ENCODE measurements around the gene KLHL8.
"Not testable (repeated sequence)": the region's sequence is repeated elsewhere in the genome, so short reads cannot be mapped to it uniquely, and the experiment has no call there.

The KLHL8 gene

GRCh38 chr4:87227751-87228151, 7.3 kb upstream of the KLHL8 start:
- DNase-seq = no peak

DNA sequence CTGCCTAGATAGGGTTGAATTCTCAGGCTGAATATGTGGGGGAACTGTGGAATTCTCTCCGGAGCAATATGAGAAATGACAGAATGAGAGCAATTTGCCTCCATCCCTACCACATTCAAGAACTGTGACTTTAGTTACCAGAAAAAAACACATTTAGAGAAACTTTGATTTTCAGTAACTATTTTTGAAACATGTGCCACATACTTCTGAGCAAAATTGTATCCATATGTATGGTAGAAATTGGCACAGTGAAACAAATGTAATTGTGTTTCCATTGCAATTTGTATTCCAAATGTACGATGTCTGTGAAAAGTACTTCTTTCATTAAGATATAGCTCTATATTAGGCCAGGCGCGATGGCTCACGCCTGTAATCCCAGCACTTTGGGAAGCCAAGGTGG, 5.5 kb upstream of the KLHL8 start:
- no peak for DNase-seq

- DNase-seq = no peak
These were observed 3.9 kb upstream of the KLHL8 start for GRCh38 chr4:87224141-87224923.

- DNase-seq = no peak
These were observed 755 bp downstream of the KLHL8 start for GRCh38 chr4:87219632-87220093.

DNA sequence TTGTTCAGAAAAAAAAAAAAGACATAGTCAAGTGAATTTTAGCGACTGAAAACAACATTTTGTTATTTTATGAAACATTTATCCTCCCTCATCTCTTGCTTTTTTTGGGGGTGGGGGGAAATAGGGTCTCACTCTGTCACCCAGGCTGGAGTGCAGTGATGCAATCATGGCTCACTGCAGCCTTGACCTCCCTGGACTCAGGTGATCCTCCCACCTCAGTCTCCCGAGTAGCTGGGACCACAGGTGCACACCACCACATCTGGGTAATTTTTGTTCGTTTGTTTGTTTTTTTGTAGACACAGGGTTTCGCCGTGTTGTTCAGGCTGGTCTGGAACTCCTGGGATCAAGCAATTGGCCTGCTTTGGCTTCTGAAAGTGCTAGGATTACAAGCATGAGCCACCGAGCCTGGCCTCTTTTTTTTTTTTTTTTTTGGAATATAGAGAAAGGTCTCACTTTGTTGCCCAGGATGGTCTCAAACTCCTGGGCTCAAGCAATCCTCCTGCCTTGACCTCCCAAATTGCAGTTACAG, 3.1 kb downstream of the KLHL8 start:
- DNase-seq = not testable (repeated sequence)

- DNase-seq = no peak
These were observed 3.9 kb downstream of the KLHL8 start for GRCh38 chr4:87216469-87216868.

GRCh38 chr4:87213421-87214075, 6.9 kb downstream of the KLHL8 start:
- no peak for DNase-seq

DNA sequence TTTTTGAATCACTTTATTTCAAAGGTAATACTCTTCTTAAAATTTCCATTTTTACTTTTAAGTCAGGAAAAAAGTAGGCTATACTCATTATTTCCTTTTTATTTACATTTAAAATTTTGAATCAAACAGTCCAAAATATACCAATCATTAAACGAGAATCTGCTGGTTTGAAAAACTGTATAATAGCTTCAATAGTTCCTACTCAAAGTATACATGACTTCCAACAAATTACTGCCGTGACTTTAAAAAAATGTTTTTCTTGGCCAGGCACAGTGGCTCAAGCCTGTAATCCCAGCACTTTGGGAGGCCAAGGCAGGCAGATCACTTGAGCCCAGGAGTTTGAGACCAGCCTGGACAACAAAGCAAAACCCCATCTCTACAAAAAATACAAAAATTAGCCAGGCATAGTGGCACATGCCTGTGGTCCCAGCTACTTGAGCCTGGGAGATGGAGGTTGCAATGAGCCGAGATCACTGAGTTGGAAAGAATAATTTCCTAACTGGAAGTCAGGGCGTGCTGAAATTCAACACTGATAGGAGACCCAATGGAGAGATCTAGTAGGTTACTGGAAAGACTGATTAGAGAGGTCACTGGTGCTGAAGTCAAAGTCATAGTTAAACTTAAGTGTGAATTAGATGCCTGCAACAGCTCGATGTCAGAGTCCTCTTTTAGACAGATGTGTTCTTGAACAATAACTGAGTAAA, 9.0 kb downstream of the KLHL8 start:
- DNase-seq = no peak

GRCh38 chr4:87209696-87210095, 10.7 kb downstream of the KLHL8 start:
- no peak for DNase-seq

DNA sequence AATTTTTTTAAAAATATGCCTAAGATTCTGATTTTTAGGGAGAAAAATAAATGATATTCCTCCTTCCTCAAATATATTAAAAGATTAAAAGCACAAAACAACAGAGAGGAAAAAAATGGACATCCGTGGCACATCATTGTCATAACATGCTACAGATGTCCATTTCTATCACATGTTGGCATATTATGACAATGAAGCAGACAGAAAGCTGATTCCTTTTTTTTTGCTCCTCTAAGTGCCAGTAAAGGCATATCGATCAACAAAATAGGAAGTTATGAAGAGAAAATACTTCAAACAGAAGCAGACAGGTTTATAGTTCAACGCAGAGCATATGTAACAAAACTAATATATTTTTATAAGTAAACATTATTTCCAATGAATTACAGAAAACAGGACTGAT, 11.2 kb downstream of the KLHL8 start:
- DNase-seq = no peak

DNA sequence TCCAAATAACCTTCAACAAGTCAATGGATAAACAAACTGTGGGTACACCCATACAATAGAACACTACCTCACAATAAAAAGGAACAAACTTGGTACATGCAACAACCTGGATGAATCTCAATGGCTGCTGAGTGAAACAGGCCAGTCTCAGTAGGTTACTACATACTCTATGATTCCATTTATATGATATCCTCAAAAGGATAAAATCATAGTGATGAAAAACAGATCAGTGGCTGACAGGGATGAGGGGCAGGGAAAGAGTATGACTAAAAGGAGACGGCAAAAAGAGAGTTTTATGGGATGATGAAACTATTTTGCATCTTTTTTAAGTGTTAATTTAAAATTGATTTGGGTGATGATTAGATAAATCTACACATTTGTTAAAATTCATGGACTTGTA, 15.9 kb downstream of the KLHL8 start:
- DNase-seq = no peak

GRCh38 chr4:87196927-87197326, 23.5 kb downstream of the KLHL8 start:
- no peak for DNase-seq

DNA sequence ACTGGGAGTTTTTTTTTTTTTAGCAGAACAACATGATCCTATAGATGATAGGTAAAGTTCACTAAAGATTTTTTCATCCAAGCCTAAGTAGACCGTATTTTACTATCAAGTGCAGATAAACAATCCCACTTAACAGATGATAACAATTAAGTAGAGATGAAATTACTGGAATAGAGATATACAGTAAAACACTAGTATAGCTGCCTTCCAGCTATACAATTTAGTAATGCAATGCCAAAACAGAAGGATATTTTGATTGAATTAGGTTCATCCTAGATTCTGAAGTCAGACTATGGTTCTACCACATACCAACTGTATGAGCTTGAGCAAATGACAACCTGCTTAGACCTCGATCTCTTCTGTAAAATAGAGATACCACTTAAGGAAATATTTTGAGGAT, 24.3 kb downstream of the KLHL8 start:
- DNase-seq = no peak

DNA sequence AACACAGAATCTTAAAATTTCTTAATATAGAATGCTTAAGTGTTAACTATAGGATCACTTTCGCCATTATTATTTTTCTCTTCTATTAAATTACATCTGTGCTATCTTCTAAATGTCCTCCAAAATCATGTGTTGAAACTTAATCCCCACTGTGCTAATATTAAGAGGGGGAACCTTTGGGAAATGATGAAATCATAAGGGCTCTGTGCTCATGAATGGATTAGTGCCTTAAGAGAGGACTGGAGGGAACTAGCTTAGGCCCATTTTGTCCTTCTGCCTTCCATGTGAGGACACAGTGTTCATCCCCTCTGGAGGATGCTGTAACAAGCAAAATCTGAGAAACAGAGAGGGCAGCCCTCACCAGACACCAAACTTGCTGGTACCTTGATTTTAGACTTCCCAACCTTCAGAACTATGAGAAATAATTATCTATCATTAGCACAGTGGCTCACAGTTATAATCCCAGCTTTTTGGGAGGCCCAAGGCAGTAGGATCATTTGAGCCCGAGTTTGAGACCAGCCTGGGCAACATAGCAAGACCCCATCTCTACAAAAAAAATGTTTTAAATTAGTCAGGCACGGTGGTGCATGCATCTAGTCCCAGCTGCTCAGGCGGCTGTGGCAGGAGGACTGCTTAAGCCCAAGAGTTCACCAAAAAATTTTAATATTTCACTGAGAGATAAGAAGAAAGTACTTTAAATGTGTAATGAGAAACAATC, 26.3 kb downstream of the KLHL8 start:
- DNase-seq = no peak

DNA sequence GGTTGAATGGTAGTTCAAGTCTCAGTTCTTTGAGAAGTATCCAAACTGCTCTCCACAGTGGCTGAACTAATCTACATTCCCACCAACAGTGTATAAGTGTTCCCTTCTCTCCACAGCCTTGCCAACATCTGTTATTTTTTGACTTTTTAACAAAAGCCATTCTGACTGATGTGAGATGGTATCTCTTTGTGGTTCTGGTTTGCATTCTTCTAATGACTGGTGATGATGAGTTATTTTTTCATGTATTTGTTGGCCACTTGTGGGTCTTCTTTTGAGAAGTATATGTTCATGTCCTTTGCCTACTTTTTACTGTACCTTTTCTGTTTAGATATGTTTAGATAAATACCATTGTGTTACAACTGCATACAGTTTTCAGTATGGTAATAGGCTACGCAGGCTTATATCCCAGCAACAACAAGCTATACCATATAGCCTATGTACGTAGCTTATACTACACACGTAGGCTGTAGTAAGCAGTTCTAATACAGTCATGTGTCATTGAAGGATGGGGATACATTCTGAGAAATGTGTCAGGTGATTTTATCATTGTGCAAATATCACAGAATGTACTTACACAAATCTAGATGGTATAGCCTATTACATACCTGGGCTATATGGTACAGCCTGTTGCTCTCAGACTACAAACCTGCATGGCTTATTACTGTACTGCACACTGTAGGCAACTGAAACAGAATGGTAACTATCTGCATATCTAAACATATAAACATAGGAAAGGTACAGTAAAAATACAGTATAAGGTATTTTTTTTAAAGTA, 28.1 kb downstream of the KLHL8 start:
- DNase-seq = no peak

- DNase-seq = no peak
These were observed 31.5 kb downstream of the KLHL8 start for GRCh38 chr4:87188932-87189331.

DNA sequence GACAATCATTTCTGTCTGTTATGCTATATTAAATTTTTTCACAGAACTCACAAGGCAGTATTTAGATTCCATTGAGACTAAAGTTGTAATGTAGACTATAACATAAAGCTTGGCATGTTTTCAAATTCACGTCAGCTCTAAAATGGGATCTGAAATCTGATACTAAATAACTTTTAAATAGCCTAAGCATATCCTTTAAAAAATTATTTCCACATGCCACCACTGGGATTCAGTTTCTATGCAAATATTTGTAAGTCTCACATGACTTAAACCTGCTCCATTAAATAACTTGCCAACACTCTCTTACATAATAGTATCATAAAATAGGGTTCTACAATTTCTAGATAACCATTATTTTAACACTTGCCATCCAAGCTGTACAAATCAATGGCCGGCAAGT, 32.4 kb downstream of the KLHL8 start:
- DNase-seq = no peak

GRCh38 chr4:87185146-87185870, 35.1 kb downstream of the KLHL8 start:
- no peak for DNase-seq

GRCh38 chr4:87180767-87181166, 39.7 kb downstream of the KLHL8 start:
- no peak for DNase-seq

GRCh38 chr4:87179751-87180150, 40.7 kb downstream of the KLHL8 start:
- DNase-seq = no peak

DNA sequence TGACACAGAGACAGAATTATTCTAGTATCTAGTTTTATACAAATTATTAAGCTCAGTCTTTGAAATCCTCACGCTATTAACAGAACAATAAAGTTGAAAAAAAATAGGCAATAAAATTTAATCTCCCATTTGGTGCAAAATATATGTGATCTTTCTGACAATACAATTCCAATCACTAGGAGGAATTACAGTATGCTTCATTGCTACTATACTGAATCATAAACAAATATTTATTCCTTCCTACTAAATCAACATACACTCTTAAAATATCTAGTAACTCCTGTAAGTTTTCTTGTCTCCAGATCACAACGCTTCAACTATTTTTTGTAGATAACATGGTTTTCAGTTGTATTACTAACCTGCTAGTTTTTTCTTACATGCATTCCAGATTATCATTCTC, 45.7 kb downstream of the KLHL8 start:
- DNase-seq = no peak

GRCh38 chr4:87171944-87172343, 48.5 kb downstream of the KLHL8 start:
- no peak for DNase-seq

Data from DMS153 (cell line).